CD4-positive, CD25-positive, alpha-beta regulatory T cell (primary cell): ENCODE results near the gene ABCC3. TPM values are rescaled to one million over a fixed set of nuclear protein-coding genes. Genes with fewer than 3 reads are reported as not detected.

Experiments
- ATAC-seq, 2 donors: fragments of 150-1000 bp; cut with Tn5 transposase; one replicate each; pipeline ENCODE4 v1.10.0; 2021; ENCODE audit warnings: low read depth in 2 of 2, moderate number of reproducible peaks in 2 of 2, moderate library complexity in 1 of 2
- DNase-seq, 3 donors: peaks; one replicate each; pipeline versions ENCODE4 v3.0.0 to v3.0.0-alpha.2; 2012 to 2022; ENCODE audit warnings: mixed read lengths in 1 of 3
- H3K27ac ChIP-seq: one replicate; pipeline ENCODE4 v1.7.0; 2013; ENCODE audit warnings: mild to moderate bottlenecking, low read length; ENCODE audit not compliant: insufficient read depth, poor library complexity, severe bottlenecking
- H3K27me3 ChIP-seq: one replicate; pipeline ENCODE4 v1.7.0; 2013; ENCODE audit warnings: low read length; ENCODE audit not compliant: control insufficient read depth, insufficient read depth
- H3K36me3 ChIP-seq: one replicate; pipeline ENCODE4 v1.7.0; 2013; ENCODE audit warnings: mild to moderate bottlenecking, low read length, moderate library complexity; ENCODE audit not compliant: control insufficient read depth, insufficient read depth
- H3K4me1 ChIP-seq: 2 replicates; pipeline ENCODE4 v1.7.0; 2013; ENCODE audit warnings: mild to moderate bottlenecking, low read length; ENCODE audit not compliant: insufficient read depth, control insufficient read depth, poor library complexity, severe bottlenecking
- H3K4me3 ChIP-seq: one replicate; pipeline ENCODE4 v1.7.0; 2013; ENCODE audit warnings: low read depth, mild to moderate bottlenecking, low read length, moderate library complexity
- H3K9me3 ChIP-seq, 2 experiments: 1 replicate in 1 of 2; 2 replicates in 1 of 2; pipeline ENCODE4 v1.7.0; 2013; ENCODE audit warnings: low read length in 2 of 2, mild to moderate bottlenecking in 1 of 2, moderate library complexity in 1 of 2; ENCODE audit not compliant: control insufficient read depth in 2 of 2
- H3K27ac Mint-ChIP-seq, 3 donors: one replicate each; pipeline ENCODE4 v1.8.0; 2020 to 2022; ENCODE audit warnings: mild to moderate bottlenecking in 3 of 3, mixed read lengths in 3 of 3, moderate library complexity in 2 of 3
- H3K27me3 Mint-ChIP-seq: one replicate; pipeline ENCODE4 v1.8.0; 2022; ENCODE audit warnings: mild to moderate bottlenecking, mixed read lengths
- H3K36me3 Mint-ChIP-seq: one replicate; pipeline ENCODE4 v1.8.0; 2020; ENCODE audit warnings: mixed read lengths
- H3K4me1 Mint-ChIP-seq, 4 donors: one replicate each; pipeline ENCODE4 v1.8.0; 2020 to 2022; ENCODE audit warnings: mixed read lengths in 4 of 4, mild to moderate bottlenecking in 1 of 4
- H3K4me3 Mint-ChIP-seq, 4 donors: one replicate each; pipeline ENCODE4 v1.8.0; 2020 to 2022; ENCODE audit warnings: mild to moderate bottlenecking in 4 of 4, mixed read lengths in 4 of 4, moderate library complexity in 3 of 4
- H3K9me3 Mint-ChIP-seq, 7 donors: one replicate each; pipeline ENCODE4 v1.8.0; 2020 to 2022; ENCODE audit warnings: mixed read lengths in 7 of 7, mild to moderate bottlenecking in 3 of 7, moderate library complexity in 2 of 7
- polyA plus RNA-seq, 4 donors: library from polyadenylated mRNA; unstranded; fragments of 300-500 nt; fragmentation: Illumina TruSeq; gene quantifications; one replicate each; pipeline ENCODE4 v1.2.3, GENCODE V29; 2021
- total RNA-seq: library from RNA; stranded (reverse); gene quantifications from one replicate; pipeline ENCODE4 v1.2.3, GENCODE V29; 2022

ABCC3 gene
- total and polyA plus RNA-seq, 5 donors from 2014 or later = 0.02 to 3.3 TPM; not detected in 3

DNA sequence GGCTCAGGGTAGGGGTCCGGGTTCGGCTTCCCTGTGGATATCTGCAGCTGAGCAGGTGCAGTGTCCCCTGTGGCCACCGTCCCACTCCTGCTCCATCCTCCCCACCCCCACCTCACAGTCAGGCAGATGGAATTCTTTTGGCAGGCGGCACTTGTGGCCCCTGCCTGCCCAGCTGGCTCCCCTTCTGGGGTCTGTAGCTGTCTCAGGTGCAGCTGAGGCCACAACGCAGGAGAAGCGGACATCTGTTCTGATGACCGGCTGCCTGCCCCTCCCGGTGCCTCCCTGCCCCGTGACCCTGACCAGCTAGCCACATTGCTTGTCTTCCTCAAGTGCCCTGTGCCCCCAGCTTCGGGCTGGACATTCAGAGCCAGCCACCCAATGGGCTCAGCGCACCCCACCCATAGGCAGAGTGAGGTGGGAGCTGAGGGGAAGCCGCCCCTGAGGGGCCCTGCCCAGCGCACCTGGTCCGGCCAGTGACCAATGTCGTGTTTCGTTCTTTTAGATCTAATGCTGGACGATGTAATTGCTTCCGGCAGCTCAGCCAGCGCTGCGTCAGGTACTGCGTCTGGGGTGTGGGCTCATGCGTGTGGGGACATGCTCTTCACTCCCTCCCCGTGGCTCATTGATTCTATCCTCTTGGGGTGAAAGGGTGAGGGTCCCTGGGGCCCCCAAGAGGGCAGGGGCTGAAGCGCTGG, 25.2 kb upstream of the ABCC3 start:
- ATAC-seq = no peak
- no peak overlapping the region for H3K4me3 Mint-ChIP-seq

DNA sequence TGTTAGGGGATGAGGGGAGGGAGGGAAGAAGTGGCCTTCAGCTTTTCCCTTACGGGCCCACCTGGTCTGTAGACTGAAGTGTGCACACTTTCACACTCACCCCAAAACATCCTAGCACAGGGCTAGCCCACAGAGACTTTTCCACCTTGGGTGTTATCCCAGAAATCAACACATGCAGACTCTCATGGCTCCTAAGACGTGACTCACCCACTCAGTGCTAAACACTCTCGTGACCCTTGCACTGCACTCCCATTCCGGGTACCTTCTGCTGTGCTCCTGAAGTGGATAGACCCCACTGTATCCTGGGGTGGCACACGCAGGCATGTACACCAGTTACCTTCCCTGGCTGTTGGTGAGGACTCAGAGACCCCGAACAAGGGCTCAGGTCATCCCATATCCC, 23.0 kb upstream of the ABCC3 start:
- Histone ChIP-seq H3K9me3 (no peaks in the 10 kb centered on the region), H3K4me1 (no peaks in the 10 kb centered on the region), H3K27me3 (no peaks in the 10 kb centered on the region), H3K36me3 (no peaks in the 10 kb centered on the region), H3K27ac (no peak overlapping the region), H3K4me3 (no peak overlapping the region)
- ATAC-seq (no peak), DNase-seq (no peak)
- Mint-ChIP-seq H3K36me3 (no peaks in the 10 kb centered on the region), H3K4me3 (no peak overlapping the region), H3K4me1 (peaks cover 0 to 6% (median 0%) of the 10 kb centered on the region in 4 donors), H3K27ac (no peak overlapping the region), H3K9me3 (no peaks in the 10 kb centered on the region), H3K27me3 (peaks cover 6% of the 10 kb centered on the region)

More for the DNA sequence above, 25.2 kb upstream of the ABCC3 start:
- H3K9me3 Mint-ChIP-seq = no peaks in the 10 kb centered on the region
- H3K4me3 ChIP-seq = no peak overlapping the region
- no peaks in the 10 kb centered on the region for H3K36me3 ChIP-seq
- DNase-seq = no peak
- no peaks in the 10 kb centered on the region for H3K9me3 ChIP-seq
- H3K27ac ChIP-seq = no peak overlapping the region
- peaks cover 8% of the 10 kb centered on the region for H3K27me3 Mint-ChIP-seq
- no peak overlapping the region for H3K27ac Mint-ChIP-seq
- H3K4me1 Mint-ChIP-seq = peaks cover 0 to 5% (median 0%) of the 10 kb centered on the region in 4 donors
- H3K4me1 ChIP-seq = no peaks in the 10 kb centered on the region
- no peaks in the 10 kb centered on the region for H3K36me3 Mint-ChIP-seq
- H3K27me3 ChIP-seq = no peaks in the 10 kb centered on the region

- Histone ChIP-seq H3K4me1 (no peaks in the 10 kb centered on the region), H3K27ac (no peak overlapping the region), H3K4me3 (no peak overlapping the region), H3K27me3 (no peaks in the 10 kb centered on the region), H3K9me3 (no peaks in the 10 kb centered on the region), H3K36me3 (no peaks in the 10 kb centered on the region)
- no peaks in the 10 kb centered on the region for H3K36me3 Mint-ChIP-seq
- DNase-seq = no peak
- peaks cover 0 to 6% (median 0%) of the 10 kb centered on the region in 4 donors for H3K4me1 Mint-ChIP-seq
- no peak overlapping the region for H3K4me3 Mint-ChIP-seq
- no peak for ATAC-seq
- peak overlapping the region in 1 of 3 donors; percentile 52 for H3K27ac Mint-ChIP-seq
- peaks cover 4% of the 10 kb centered on the region for H3K27me3 Mint-ChIP-seq
- no peaks in the 10 kb centered on the region for H3K9me3 Mint-ChIP-seq
Observed at GRCh38 chr17:50612281-50612680, 22.4 kb upstream of the ABCC3 start.

GRCh38 chr17:50613007-50613992, 21.4 kb upstream of the ABCC3 start:
- Mint-ChIP-seq H3K36me3 (no peaks in the 10 kb centered on the region), H3K4me3 (no peak overlapping the region), H3K9me3 (no peaks in the 10 kb centered on the region), H3K27me3 (peaks cover 4% of the 10 kb centered on the region), H3K4me1 (peaks cover 0 to 6% (median 0%) of the 10 kb centered on the region in 4 donors), H3K27ac (no peak overlapping the region)
- ATAC-seq (no peak), DNase-seq (no peak)
- H3K36me3 ChIP-seq = no peaks in the 10 kb centered on the region
- no peak overlapping the region for H3K4me3 ChIP-seq
- no peak overlapping the region for H3K27ac ChIP-seq
- H3K27me3 ChIP-seq = no peaks in the 10 kb centered on the region
- no peaks in the 10 kb centered on the region for H3K4me1 ChIP-seq
- no peaks in the 10 kb centered on the region for H3K9me3 ChIP-seq

- Mint-ChIP-seq H3K27ac (no peak overlapping the region), H3K4me1 (peaks cover 0 to 6% (median 0%) of the 10 kb centered on the region in 4 donors), H3K9me3 (no peaks in the 10 kb centered on the region)
Observed at GRCh38 chr17:50614471-50615051, 20.1 kb upstream of the ABCC3 start.

GRCh38 chr17:50615828-50616227, 18.9 kb upstream of the ABCC3 start:
- Histone ChIP-seq H3K27me3 (no peaks in the 10 kb centered on the region), H3K36me3 (no peaks in the 10 kb centered on the region), H3K27ac (no peak overlapping the region), H3K4me3 (no peak overlapping the region), H3K4me1 (no peaks in the 10 kb centered on the region), H3K9me3 (no peaks in the 10 kb centered on the region)
- no peak overlapping the region for H3K27ac Mint-ChIP-seq
- ATAC-seq (no peak), DNase-seq (no peak)
- peaks cover 4% of the 10 kb centered on the region for H3K27me3 Mint-ChIP-seq
- H3K36me3 Mint-ChIP-seq = no peaks in the 10 kb centered on the region
- peaks cover 0 to 6% (median 0%) of the 10 kb centered on the region in 4 donors for H3K4me1 Mint-ChIP-seq
- no peaks in the 10 kb centered on the region for H3K9me3 Mint-ChIP-seq
- no peak overlapping the region for H3K4me3 Mint-ChIP-seq

More at GRCh38 chr17:50614471-50615051, 20.1 kb upstream of the ABCC3 start:
- Mint-ChIP-seq H3K27me3 (peaks cover 4% of the 10 kb centered on the region), H3K36me3 (no peaks in the 10 kb centered on the region), H3K4me3 (no peak overlapping the region)
- Histone ChIP-seq H3K4me1 (no peaks in the 10 kb centered on the region), H3K9me3 (no peaks in the 10 kb centered on the region), H3K27ac (no peak overlapping the region), H3K4me3 (no peak overlapping the region), H3K27me3 (no peaks in the 10 kb centered on the region), H3K36me3 (no peaks in the 10 kb centered on the region)
- ATAC-seq (no peak), DNase-seq (no peak)

DNA sequence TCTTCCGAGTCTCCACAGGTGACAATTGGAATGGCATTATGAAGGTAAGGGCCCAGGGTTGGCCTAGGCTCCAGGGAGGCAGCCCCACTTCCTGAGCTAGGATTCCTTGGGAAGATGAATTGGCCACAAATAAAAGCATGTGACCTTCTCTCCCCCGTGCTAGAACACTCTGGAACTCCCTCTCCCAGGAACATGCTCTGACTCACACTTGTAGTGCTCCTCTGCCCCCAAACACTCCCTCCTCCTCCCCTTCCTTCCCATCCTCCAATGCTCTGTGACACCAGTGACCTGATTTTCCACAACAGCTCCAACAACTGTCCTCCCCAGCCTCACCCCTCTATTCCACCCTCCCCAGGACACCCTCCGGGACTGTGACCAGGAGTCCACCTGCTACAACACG, 16.4 kb upstream of the ABCC3 start:
- no peak for ATAC-seq
- Mint-ChIP-seq H3K9me3 (no peaks in the 10 kb centered on the region), H3K4me3 (no peak overlapping the region), H3K27me3 (no peaks in the 10 kb centered on the region), H3K4me1 (peaks cover 0 to 6% (median 0%) of the 10 kb centered on the region in 4 donors), H3K36me3 (no peaks in the 10 kb centered on the region), H3K27ac (no peak overlapping the region)
- no peak overlapping the region for H3K4me3 ChIP-seq
- no peaks in the 10 kb centered on the region for H3K36me3 ChIP-seq
- H3K9me3 ChIP-seq = no peaks in the 10 kb centered on the region
- no peaks in the 10 kb centered on the region for H3K4me1 ChIP-seq
- H3K27ac ChIP-seq = no peak overlapping the region
- DNase-seq = no peak
- no peaks in the 10 kb centered on the region for H3K27me3 ChIP-seq
